Kidney tubule cell (primary cell): ENCODE results near the gene SVOPL.

ENCODE experiments used
- DNase-seq: peaks from one replicate; pipeline ENCODE4 v3.0.0-alpha.2; 2018; ENCODE audit warnings: low spot score

SVOPL gene

GRCh38 chr7:138603549-138604318 lies 97.4 kb downstream of the SVOPL start:
- peak; percentile 47 for DNase-seq

- DNase-seq, result no peak
Measured at GRCh38 chr7:138602451-138602850, 98.7 kb downstream of the SVOPL start.

- no peak for DNase-seq
Measured at GRCh38 chr7:138595454-138595853, 105.7 kb downstream of the SVOPL start.

GRCh38 chr7:138590154-138590553 lies 111.0 kb downstream of the SVOPL start:
- no peak for DNase-seq

- no peak for DNase-seq
Measured at GRCh38 chr7:138588986-138589385, 112.2 kb downstream of the SVOPL start.

GRCh38 chr7:138587485-138587884 lies 113.7 kb downstream of the SVOPL start:
- no peak for DNase-seq

GRCh38 chr7:138585283-138585993 lies 115.7 kb downstream of the SVOPL start:
- no peak for DNase-seq

- DNase-seq, result no peak
Measured at GRCh38 chr7:138584696-138585095, 116.5 kb downstream of the SVOPL start.

GRCh38 chr7:138584283-138584682 lies 116.9 kb downstream of the SVOPL start:
- DNase-seq, result no peak

- no peak for DNase-seq
Measured at GRCh38 chr7:138581065-138581464, 120.1 kb downstream of the SVOPL start.

GRCh38 chr7:138579671-138580070 lies 121.5 kb downstream of the SVOPL start:
- no peak for DNase-seq

- no peak for DNase-seq
Measured at GRCh38 chr7:138579136-138579535, 122.0 kb downstream of the SVOPL start.

GRCh38 chr7:138575897-138576428 lies 125.2 kb downstream of the SVOPL start:
- DNase-seq, result no peak

- DNase-seq, result no peak
Measured at GRCh38 chr7:138573741-138574140, 127.4 kb downstream of the SVOPL start.

- DNase-seq, result no peak
Measured at GRCh38 chr7:138570715-138571114, 130.4 kb downstream of the SVOPL start.

GRCh38 chr7:138569418-138569817 lies 131.7 kb downstream of the SVOPL start:
- DNase-seq, result no peak

- no peak for DNase-seq
Measured at GRCh38 chr7:138568655-138569054, 132.5 kb downstream of the SVOPL start.

- peak; percentile 96 for DNase-seq
Measured at GRCh38 chr7:138565451-138566114, 135.6 kb downstream of the SVOPL start.

- no peak for DNase-seq
Measured at GRCh38 chr7:138565071-138565450, 136.1 kb downstream of the SVOPL start.

- peak; percentile 71 for DNase-seq
Measured at GRCh38 chr7:138564365-138564764, 136.8 kb downstream of the SVOPL start.

GRCh38 chr7:138563808-138564207 lies 137.4 kb downstream of the SVOPL start:
- no peak for DNase-seq

- no peak for DNase-seq
Measured at GRCh38 chr7:138559448-138559847, 141.7 kb downstream of the SVOPL start.
